KMS-11 (cell line): Measurements from ENCODE around the gene CYP26B1.

Experiments used
- H2AFZ ChIP-seq: fragments of 200-600 bp; sonication (generic); 2 replicates; pipeline ENCODE4 v1.6.1; 2016; ENCODE audit warnings: antibody characterized with exemption, mixed run types, low read depth
- H3K27ac ChIP-seq: fragments of 200-600 bp; sonication (generic); 2 replicates; pipeline ENCODE4 v1.6.1; 2016; ENCODE audit warnings: mild to moderate bottlenecking, mixed run types
- H3K27me3 ChIP-seq: fragments of 200-600 bp; sonication (generic); 2 replicates; pipeline ENCODE4 v1.6.1; 2017; ENCODE audit warnings: mild to moderate bottlenecking, low read depth, mixed run types, moderate library complexity; ENCODE audit not compliant: insufficient read depth
- H3K36me3 ChIP-seq: fragments of 200-600 bp; sonication (generic); 2 replicates; pipeline ENCODE4 v1.6.1; 2017; ENCODE audit warnings: mild to moderate bottlenecking, mixed run types; ENCODE audit not compliant: insufficient read depth
- H3K4me1 ChIP-seq: fragments of 200-600 bp; sonication (generic); 2 replicates; pipeline ENCODE4 v1.6.1; 2016; ENCODE audit warnings: mild to moderate bottlenecking, low read depth, mixed run types; ENCODE audit not compliant: poor library complexity, severe bottlenecking
- H3K4me2 ChIP-seq: fragments of 200-600 bp; sonication (generic); 2 replicates; pipeline ENCODE4 v1.7.0; 2016; ENCODE audit warnings: mild to moderate bottlenecking, mixed run types
- H3K4me3 ChIP-seq: fragments of 200-600 bp; sonication (generic); IDR thresholded peaks from 2 replicates; pipeline ENCODE4 v1.6.1; 2017; ENCODE audit warnings: low read depth, low read length, mixed read lengths; ENCODE audit not compliant: insufficient read depth
- H3K79me2 ChIP-seq: fragments of 200-600 bp; sonication (generic); 2 replicates; pipeline ENCODE4 v1.6.1; 2016; ENCODE audit warnings: low read depth, mixed run types; ENCODE audit not compliant: insufficient read depth
- H3K9ac ChIP-seq: fragments of 200-600 bp; sonication (generic); 2 replicates; pipeline ENCODE4 v1.6.1; 2016; ENCODE audit warnings: mild to moderate bottlenecking, mixed run types
- H4K20me1 ChIP-seq: fragments of 200-600 bp; sonication (generic); 2 replicates; pipeline ENCODE4 v1.6.1; 2016; ENCODE audit warnings: mild to moderate bottlenecking, mixed run types; ENCODE audit not compliant: insufficient read depth
- TF ChIP-seq, protein P1 (sequence below): fragments of 200-600 bp; sonication (generic); conservative IDR thresholded peaks from 2 replicates; pipeline ENCODE4 v1.6.1; 2017; ENCODE audit warnings: low read depth, mild to moderate bottlenecking, antibody characterized with exemption, low read length, moderate library complexity, mixed read lengths

The CYP26B1 gene

DNA sequence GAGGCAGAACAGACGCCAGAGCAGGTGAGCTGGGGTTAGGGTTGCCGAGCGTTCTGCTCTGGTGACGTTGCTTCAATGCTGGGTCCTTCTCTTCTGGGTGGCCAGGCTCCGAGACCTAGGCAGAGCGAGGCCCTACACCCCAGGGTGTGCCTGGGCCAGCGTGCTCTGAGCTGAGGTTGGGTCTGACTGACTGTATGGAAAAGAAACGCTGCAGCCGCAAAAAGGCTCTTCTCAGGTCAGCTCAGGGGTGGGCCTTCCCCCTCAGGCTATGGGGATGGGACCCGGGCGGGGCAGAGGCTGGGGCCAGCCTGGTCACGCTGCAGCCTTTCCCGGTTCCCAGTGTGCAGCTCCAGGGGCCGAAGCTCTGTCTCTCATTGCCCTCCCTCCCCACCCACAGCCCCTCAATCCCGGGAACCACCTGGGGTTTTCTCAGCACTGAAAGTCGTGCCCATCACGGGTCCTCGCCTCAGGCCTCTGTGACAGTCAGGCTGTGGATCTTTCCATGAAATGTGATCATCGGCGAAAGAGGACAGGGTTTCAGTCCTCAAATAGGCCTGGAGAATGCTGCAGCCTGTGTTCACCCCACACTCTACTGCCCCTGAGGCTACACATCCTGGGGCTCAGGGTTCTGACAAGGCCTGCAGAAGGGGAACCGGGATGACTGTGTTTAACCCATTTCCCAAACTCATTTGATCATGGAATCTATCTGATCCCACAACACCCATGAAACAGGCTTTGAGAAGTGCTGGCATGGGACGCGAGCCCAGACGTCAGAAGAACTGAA lies 19.4 kb downstream of the CYP26B1 start:
- no peaks in the 10 kb centered on the region for H3K27me3 ChIP-seq
- no peaks in the 10 kb centered on the region for H3K36me3 ChIP-seq
- no peak overlapping the region for H3K4me2 ChIP-seq

DNA sequence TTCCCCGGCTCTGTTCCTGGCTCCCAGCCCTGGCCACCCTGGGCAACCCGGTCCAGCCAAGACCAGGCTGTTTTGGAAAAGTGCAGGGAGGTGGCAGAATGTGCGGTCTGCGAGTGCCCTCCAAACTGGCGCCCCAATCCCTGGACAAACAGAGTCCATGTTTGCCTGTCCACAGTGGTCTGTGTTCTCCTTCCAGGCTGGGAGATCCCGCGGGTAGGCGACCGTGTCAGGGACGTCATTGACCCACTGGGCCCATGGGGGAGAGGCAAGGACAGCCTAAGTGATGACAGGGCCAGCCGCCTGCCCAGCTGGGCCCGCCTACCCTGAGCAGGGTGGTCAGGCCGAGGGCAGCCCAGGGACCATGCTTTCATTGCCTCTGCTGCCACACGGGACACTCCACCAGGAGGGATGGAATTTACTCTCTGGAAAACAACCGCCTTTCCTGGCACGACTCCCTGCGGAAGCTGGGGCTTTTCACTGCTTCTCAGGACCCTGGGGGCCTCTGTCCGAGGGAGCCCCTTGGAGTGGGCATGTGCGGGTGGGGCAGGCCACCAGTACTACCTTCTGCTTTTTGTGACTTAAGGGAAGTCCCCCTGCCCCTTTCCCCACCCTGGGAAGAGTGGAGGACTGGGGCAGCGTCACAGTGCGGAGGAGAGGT lies 20.1 kb downstream of the CYP26B1 start:
- no peaks in the 10 kb centered on the region; the same call in 1 of the 2 replicates for H4K20me1 ChIP-seq
- TF ChIP-seq, protein P1, sequence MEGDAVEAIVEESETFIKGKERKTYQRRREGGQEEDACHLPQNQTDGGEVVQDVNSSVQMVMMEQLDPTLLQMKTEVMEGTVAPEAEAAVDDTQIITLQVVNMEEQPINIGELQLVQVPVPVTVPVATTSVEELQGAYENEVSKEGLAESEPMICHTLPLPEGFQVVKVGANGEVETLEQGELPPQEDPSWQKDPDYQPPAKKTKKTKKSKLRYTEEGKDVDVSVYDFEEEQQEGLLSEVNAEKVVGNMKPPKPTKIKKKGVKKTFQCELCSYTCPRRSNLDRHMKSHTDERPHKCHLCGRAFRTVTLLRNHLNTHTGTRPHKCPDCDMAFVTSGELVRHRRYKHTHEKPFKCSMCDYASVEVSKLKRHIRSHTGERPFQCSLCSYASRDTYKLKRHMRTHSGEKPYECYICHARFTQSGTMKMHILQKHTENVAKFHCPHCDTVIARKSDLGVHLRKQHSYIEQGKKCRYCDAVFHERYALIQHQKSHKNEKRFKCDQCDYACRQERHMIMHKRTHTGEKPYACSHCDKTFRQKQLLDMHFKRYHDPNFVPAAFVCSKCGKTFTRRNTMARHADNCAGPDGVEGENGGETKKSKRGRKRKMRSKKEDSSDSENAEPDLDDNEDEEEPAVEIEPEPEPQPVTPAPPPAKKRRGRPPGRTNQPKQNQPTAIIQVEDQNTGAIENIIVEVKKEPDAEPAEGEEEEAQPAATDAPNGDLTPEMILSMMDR: no peak

More for the DNA sequence above, 19.4 kb downstream of the CYP26B1 start:
- no peak overlapping the region for H3K9ac ChIP-seq
- no peaks in the 10 kb centered on the region; the same call in 1 of the 2 replicates for H4K20me1 ChIP-seq
- TF ChIP-seq, protein P1: no peak
- no peak overlapping the region for H3K27ac ChIP-seq
- no peaks in the 10 kb centered on the region for H3K4me1 ChIP-seq
- no peaks in the 10 kb centered on the region for H3K79me2 ChIP-seq
- no peak overlapping the region for H2AFZ ChIP-seq
- no peak overlapping the region for H3K4me3 ChIP-seq

DNA sequence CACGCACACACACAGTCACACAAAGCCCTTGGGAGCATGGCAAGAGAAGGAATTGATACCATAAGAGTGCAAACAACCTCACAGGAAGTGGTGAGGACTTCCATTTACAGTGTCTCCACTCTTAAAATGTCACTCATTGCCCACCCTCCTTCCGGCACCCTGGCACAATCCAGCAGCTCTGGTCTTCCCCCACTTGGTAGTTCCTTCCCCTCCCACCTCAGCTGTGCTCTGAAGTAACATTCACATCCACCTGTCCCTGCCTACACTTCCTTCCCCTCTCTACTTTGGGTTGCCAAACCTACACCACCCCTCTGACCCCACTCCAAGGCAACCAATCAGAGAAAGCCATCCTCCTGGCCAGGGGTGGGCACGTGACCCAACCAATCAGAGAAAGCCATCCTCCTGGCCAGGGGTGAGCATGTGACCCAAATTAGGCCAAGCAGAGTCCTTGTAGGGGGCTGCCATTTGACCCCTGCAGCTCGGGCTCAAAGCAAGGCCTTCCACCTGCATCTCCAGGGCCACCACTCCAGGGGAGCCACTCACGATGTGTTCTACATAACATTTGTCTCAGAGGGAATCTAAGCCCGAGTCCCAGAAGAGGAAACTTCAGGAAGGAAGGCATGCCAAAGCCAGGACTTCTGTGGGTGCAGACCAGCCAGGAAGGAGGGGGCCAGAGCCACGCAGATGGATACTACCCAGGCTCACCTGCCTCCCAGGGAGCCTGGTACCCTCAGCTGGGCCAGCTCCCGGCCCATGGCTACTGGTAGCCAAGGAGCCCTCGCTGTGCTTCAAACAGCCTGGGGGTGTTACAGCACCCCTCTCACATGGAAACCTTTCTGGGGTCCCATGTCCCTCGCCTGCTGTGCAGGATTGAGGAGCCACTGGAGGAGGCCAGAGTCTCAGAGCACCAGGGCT lies 21.2 kb downstream of the CYP26B1 start:
- no peaks in the 10 kb centered on the region for H3K27me3 ChIP-seq
- H3K79me2 ChIP-seq: no peaks in the 10 kb centered on the region
- H2AFZ ChIP-seq: no peak overlapping the region
- H3K27ac ChIP-seq: no peak overlapping the region
- H3K4me1 ChIP-seq: no peaks in the 10 kb centered on the region
- no peak overlapping the region for H3K9ac ChIP-seq
- H3K4me2 ChIP-seq: no peak overlapping the region
- H3K36me3 ChIP-seq: no peaks in the 10 kb centered on the region
- no peak overlapping the region for H3K4me3 ChIP-seq
- TF ChIP-seq, protein P1: no peak
- H4K20me1 ChIP-seq: no peaks in the 10 kb centered on the region; the same call in 1 of the 2 replicates

More for the DNA sequence above, 20.1 kb downstream of the CYP26B1 start:
- no peak overlapping the region for H3K4me2 ChIP-seq
- H3K9ac ChIP-seq: no peak overlapping the region
- H3K27me3 ChIP-seq: no peaks in the 10 kb centered on the region
- no peaks in the 10 kb centered on the region for H3K4me1 ChIP-seq
- H2AFZ ChIP-seq: no peak overlapping the region
- no peaks in the 10 kb centered on the region for H3K79me2 ChIP-seq
- no peak overlapping the region for H3K4me3 ChIP-seq
- no peak overlapping the region for H3K27ac ChIP-seq
- no peaks in the 10 kb centered on the region for H3K36me3 ChIP-seq

DNA sequence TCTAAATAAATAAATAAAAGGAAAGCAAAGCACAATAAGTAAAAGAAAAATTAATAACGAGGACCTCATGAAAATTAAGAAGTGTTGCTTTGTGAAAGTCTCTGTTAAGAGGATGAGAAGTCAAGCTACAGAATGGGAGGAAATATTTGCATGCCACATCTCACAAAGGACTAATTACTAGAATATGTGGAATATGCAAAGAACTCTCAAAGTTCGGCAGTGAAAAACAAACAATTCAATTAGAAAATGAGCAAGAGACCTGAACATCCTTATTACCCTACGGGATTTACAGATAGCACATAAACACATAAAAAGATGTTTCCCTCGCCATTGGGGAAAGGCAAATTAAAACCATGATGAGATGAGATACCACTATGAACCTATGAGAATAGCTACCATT lies 23.3 kb downstream of the CYP26B1 start:
- no peaks in the 10 kb centered on the region for H3K36me3 ChIP-seq
- no peaks in the 10 kb centered on the region for H3K79me2 ChIP-seq
- no peaks in the 10 kb centered on the region for H3K4me1 ChIP-seq
- H3K27ac ChIP-seq: no peak overlapping the region
- H3K4me2 ChIP-seq: no peak overlapping the region
- no peak overlapping the region for H2AFZ ChIP-seq
- no peak overlapping the region for H3K9ac ChIP-seq
- H3K27me3 ChIP-seq: no peaks in the 10 kb centered on the region
- TF ChIP-seq, protein P1: no peak
- H4K20me1 ChIP-seq: no peaks in the 10 kb centered on the region; the same call in 1 of the 2 replicates
- no peak overlapping the region for H3K4me3 ChIP-seq
